ENCODE measurements around the gene PCGF1. TPM values are rescaled to one million over a fixed set of nuclear protein-coding genes. Genes with fewer than 3 reads are reported as not detected.
A peak's percentile ranks its signal among the peaks of the same experiment; 100 is the strongest.

Gene PCGF1
- total and polyA plus RNA-seq, 2 of the 13 experiments (the other 11 are each of a cell fraction or from before 2014, with no cell fraction given), result 20.4 to 22.6 TPM

- TF ChIP-seq ZNF275 (CRISPR knock-in tag; IDR thresholded peaks at IDR 0.05; ENCODE audit: borderline replicate concordance) (no peak), ZNF225 (CRISPR knock-in tag; IDR thresholded peaks at IDR 0.05) (0 out of 2 replicates have a peak, but pooled peaks have one; percentile 9), THAP8 (CRISPR knock-in tag; IDR thresholded peaks at IDR 0.05; ENCODE audit: borderline replicate concordance) (no peak), ZNF614 (CRISPR knock-in tag; IDR thresholded peaks at IDR 0.05; ENCODE audit: borderline replicate concordance) (no peak), RFXANK (CRISPR knock-in tag; IDR thresholded peaks at IDR 0.05) (no peak), TBX2 (CRISPR knock-in tag; IDR thresholded peaks at IDR 0.05; ENCODE audit: borderline replicate concordance) (peak; percentile 57), KLF13 (CRISPR knock-in tag; IDR thresholded peaks at IDR 0.05) (no peak), CHD2 (IDR thresholded peaks at IDR 0.05; ENCODE audit: low read depth, low read length) (no peak), SNAPC2 (CRISPR knock-in tag; IDR thresholded peaks at IDR 0.05) (0 out of 2 replicates have a peak, but pooled peaks have one; percentile 37), ZNF547 (CRISPR knock-in tag; IDR thresholded peaks at IDR 0.05) (no peak), RXRA (CRISPR knock-in tag; IDR thresholded peaks at IDR 0.05) (peak; percentile 11; the same call in 1 of the 2 replicates), ZNF17 (CRISPR knock-in tag; IDR thresholded peaks at IDR 0.05) (no peak), ZBTB20 (CRISPR knock-in tag; IDR thresholded peaks at IDR 0.05; ENCODE audit: borderline replicate concordance, low read depth) (peak; percentile 43; the same call in 1 of the 2 replicates), REPIN1 (CRISPR knock-in tag; IDR thresholded peaks at IDR 0.05; ENCODE audit: borderline replicate concordance, low read depth) (no peak; the same call in 1 of the 2 replicates), SRF (IDR thresholded peaks at IDR 0.05; ENCODE audit: low read depth, low read length) (no peak), GMEB1 (CRISPR knock-in tag; IDR thresholded peaks at IDR 0.05; ENCODE audit: borderline replicate concordance) (no peak; the same call in 1 of the 2 replicates), ZNF883 (CRISPR knock-in tag; IDR thresholded peaks at IDR 0.05; ENCODE audit: not compliant biosample characterization) (no peak), KLF11 (CRISPR knock-in tag; IDR thresholded peaks at IDR 0.05) (peak; percentile 28; the same call in 1 of the 2 replicates), ZNF441 (CRISPR knock-in tag; IDR thresholded peaks at IDR 0.05; ENCODE audit: borderline replicate concordance) (no peak), DPF2 (CRISPR knock-in tag; IDR thresholded peaks at IDR 0.05; ENCODE audit: borderline replicate concordance, low read depth) (no peak; the same call in 1 of the 2 replicates), TSC22D2 (CRISPR knock-in tag; IDR thresholded peaks at IDR 0.05; ENCODE audit: borderline replicate concordance) (no peak), ZFP82 (CRISPR knock-in tag; IDR thresholded peaks at IDR 0.05; ENCODE audit: borderline replicate concordance) (no peak)
These were observed 5.5 kb upstream of the PCGF1 start (continued) for GRCh38 chr2:74512744-74513604.
